ENCODE measurements around the gene MAD1L1. TPM values are rescaled to one million over a fixed set of nuclear protein-coding genes. Genes with fewer than 3 reads are reported as not detected.

Gene MAD1L1
- polyA plus RNA-seq, 3 donors: 10.7 to 48.1 (median 18.4) TPM

- no peak overlapping the region for H3K27ac ChIP-seq (ENCODE audit: low read depth, low read length)
- WGBS, 3 donors: 44 to 64% (median 60%) methylated on average over 19 of the region's 19 CpGs
Measured at GRCh38 chr7:2157473-2158279, 75.1 kb downstream of the MAD1L1 start.

GRCh38 chr7:2156756-2157472 is 75.8 kb downstream of the MAD1L1 start:
- no peak overlapping the region for H3K27ac ChIP-seq (ENCODE audit: low read depth, low read length)
- 92 to 94% (median 93%) methylated on average over 15 of the region's 15 CpGs for WGBS, 3 donors

- H3K27ac ChIP-seq (ENCODE audit: low read depth, low read length): no peak overlapping the region
- 92 to 94% (median 93%) methylated on average over 12 to 17 of the region's 17 CpGs for WGBS, 3 donors
Measured at GRCh38 chr7:2154831-2155230, 77.9 kb downstream of the MAD1L1 start.

GRCh38 chr7:2154121-2154520 is 78.6 kb downstream of the MAD1L1 start:
- 88 to 93% (median 92%) methylated on average over 6 of the region's 6 CpGs for WGBS, 3 donors
- no peak overlapping the region for H3K27ac ChIP-seq (ENCODE audit: low read depth, low read length)

GRCh38 chr7:2152646-2153045 is 80.1 kb downstream of the MAD1L1 start:
- 85 to 98% (median 96%) methylated on average over 9 of the region's 9 CpGs for WGBS, 3 donors
- H3K27ac ChIP-seq (ENCODE audit: low read depth, low read length): no peak overlapping the region

GRCh38 chr7:2151801-2152612 is 80.7 kb downstream of the MAD1L1 start:
- 90 to 94% (median 93%) methylated on average over 24 of the region's 24 CpGs for WGBS, 3 donors
- no peak overlapping the region for H3K27ac ChIP-seq (ENCODE audit: low read depth, low read length)

GRCh38 chr7:2151237-2151636 is 81.5 kb downstream of the MAD1L1 start:
- WGBS, 3 donors: 80 to 94% (median 89%) methylated on average over 8 of the region's 8 CpGs
- H3K27ac ChIP-seq (ENCODE audit: low read depth, low read length): no peak overlapping the region

GRCh38 chr7:2150445-2150815 is 82.3 kb downstream of the MAD1L1 start:
- no peak overlapping the region for H3K27ac ChIP-seq (ENCODE audit: low read depth, low read length)

GRCh38 chr7:2149672-2150444 is 82.9 kb downstream of the MAD1L1 start:
- H3K27ac ChIP-seq (ENCODE audit: low read depth, low read length): no peak overlapping the region
- 92 to 93% (median 93%) methylated on average over 27 to 29 of the region's 29 CpGs for WGBS, 3 donors

More at GRCh38 chr7:2150445-2150815, 82.3 kb downstream of the MAD1L1 start:
- 87 to 93% (median 93%) methylated on average over 10 of the region's 10 CpGs for WGBS, 3 donors

- no peak overlapping the region for H3K27ac ChIP-seq (ENCODE audit: low read depth, low read length)
- WGBS, 3 donors: 96 to 100% (median 97%) methylated on average over 7 of the region's 7 CpGs
Measured at GRCh38 chr7:2148814-2149213, 83.9 kb downstream of the MAD1L1 start.

GRCh38 chr7:2148189-2148588 is 84.6 kb downstream of the MAD1L1 start:
- no peak overlapping the region for H3K27ac ChIP-seq (ENCODE audit: low read depth, low read length)
- 92 to 95% (median 94%) methylated on average over 11 of the region's 11 CpGs for WGBS, 3 donors

GRCh38 chr7:2146676-2147472 is 85.9 kb downstream of the MAD1L1 start:
- WGBS, 3 donors: 93 to 95% (median 94%) methylated on average over 35 of the region's 35 CpGs
- H3K27ac ChIP-seq (ENCODE audit: low read depth, low read length): no peak overlapping the region

- WGBS, 3 donors: 91 to 95% (median 91%) methylated on average over 42 of the region's 42 CpGs
- H3K27ac ChIP-seq (ENCODE audit: low read depth, low read length): no peak overlapping the region
Measured at GRCh38 chr7:2145835-2146580, 86.7 kb downstream of the MAD1L1 start.

GRCh38 chr7:2144926-2145325 is 87.8 kb downstream of the MAD1L1 start:
- WGBS, 3 donors: 97 to 98% (median 97%) methylated on average over 14 to 15 of the region's 15 CpGs
- no peak overlapping the region for H3K27ac ChIP-seq (ENCODE audit: low read depth, low read length)

- WGBS, 3 donors: 93 to 97% (median 95%) methylated on average over 25 of the region's 25 CpGs
Measured at GRCh38 chr7:2143981-2144595, 88.7 kb downstream of the MAD1L1 start.

GRCh38 chr7:2143450-2143849 is 89.3 kb downstream of the MAD1L1 start:
- H3K27ac ChIP-seq (ENCODE audit: low read depth, low read length): no peak overlapping the region
- WGBS, 3 donors: 87 to 95% (median 95%) methylated on average over 7 of the region's 7 CpGs

More at GRCh38 chr7:2143981-2144595, 88.7 kb downstream of the MAD1L1 start:
- H3K27ac ChIP-seq (ENCODE audit: low read depth, low read length): no peak overlapping the region

Data from adipose tissue (tissue), 3 donors.